Left lobe of liver (tissue), 2 donors: Measurements from ENCODE around the gene SEMG2. TPM values are rescaled to one million over a fixed set of nuclear protein-coding genes. Genes with fewer than 3 reads are reported as not detected.

ENCODE experiments used
- ATAC-seq: fragments of 200-7000 bp; cut with Tn5 transposase; one replicate; pipeline ENCODE4 v1.9.1; 2020; ENCODE audit warnings: mild to moderate bottlenecking, moderate library complexity
- DNase-seq: peaks from one replicate; pipeline ENCODE4 v3.0.0-alpha.2; 2020; ENCODE audit warnings: low spot score
- total RNA-seq: library from RNA; stranded (reverse); gene quantifications from one replicate; pipeline ENCODE4 v1.2.1, GENCODE V29; 2021
- donor health status: DM: no; HTN: no; CAD: no; lungs with moderate emphysema.
- donor health status: DM: no; HTN: yes; CAD: no.

The SEMG2 gene, protein sequence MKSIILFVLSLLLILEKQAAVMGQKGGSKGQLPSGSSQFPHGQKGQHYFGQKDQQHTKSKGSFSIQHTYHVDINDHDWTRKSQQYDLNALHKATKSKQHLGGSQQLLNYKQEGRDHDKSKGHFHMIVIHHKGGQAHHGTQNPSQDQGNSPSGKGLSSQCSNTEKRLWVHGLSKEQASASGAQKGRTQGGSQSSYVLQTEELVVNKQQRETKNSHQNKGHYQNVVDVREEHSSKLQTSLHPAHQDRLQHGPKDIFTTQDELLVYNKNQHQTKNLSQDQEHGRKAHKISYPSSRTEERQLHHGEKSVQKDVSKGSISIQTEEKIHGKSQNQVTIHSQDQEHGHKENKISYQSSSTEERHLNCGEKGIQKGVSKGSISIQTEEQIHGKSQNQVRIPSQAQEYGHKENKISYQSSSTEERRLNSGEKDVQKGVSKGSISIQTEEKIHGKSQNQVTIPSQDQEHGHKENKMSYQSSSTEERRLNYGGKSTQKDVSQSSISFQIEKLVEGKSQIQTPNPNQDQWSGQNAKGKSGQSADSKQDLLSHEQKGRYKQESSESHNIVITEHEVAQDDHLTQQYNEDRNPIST
- not detected for total RNA-seq

DNA sequence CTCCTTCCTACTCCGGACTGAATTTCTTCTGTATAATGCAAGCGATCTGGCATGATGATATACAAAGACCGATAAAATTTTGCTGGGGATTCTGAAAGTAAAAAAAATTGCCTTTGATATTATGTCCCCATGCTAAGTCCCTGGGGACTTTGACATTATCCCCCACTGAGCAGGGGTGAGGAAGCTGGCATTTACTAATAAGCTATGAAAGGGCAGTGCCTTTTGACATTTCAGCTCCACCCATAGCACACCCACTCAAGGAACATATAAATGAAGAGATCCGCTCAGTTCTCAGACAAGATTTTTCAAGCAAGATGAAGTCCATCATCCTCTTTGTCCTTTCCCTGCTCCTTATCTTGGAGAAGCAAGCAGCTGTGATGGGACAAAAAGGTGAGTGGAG is at the start of gene SEMG2:
SEMG2 (plus strand) TSS at position 298 of the 400 bp plus-strand sequence; CDS start at position 315, 17 bp downstream.
- ATAC-seq (no peak), DNase-seq (no peak)

- ATAC-seq: no peak
- no peak for DNase-seq
Observed at GRCh38 chr20:45173522-45173921, 47.7 kb upstream of the SEMG2 start.

- ATAC-seq (no peak), DNase-seq (no peak)
Observed at GRCh38 chr20:45174434-45175364, 46.5 kb upstream of the SEMG2 start, which contains the start of gene PI3. PI3 (plus strand) TSS chr20:45174902; CDS start chr20:45174923, 21 bp downstream.

- ATAC-seq (no peak), DNase-seq (no peak)
Observed at GRCh38 chr20:45176526-45177267, 44.5 kb upstream of the SEMG2 start.

DNA sequence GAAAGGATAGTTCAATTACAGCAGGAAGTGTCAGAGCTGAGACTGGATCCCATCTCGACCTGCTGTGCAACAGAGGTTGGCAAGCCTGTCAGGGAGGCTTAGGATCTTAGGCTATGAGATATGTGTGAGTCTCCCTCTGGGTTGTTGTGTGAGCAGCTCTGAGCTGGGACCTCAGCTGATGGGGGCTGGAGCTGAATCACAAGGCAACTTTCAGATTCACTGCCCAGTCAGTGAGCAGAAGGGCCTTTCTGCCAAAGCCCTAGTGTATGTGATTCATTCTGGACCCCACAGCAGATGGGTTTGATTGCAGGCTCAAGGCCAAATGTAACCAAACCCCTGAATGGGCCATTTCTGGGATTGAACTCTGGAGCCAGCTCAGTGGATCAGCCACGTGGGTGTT is 42.0 kb upstream of the SEMG2 start:
- ATAC-seq: no peak

GRCh38 chr20:45181639-45182038 is 39.5 kb upstream of the SEMG2 start:
- DNase-seq (no peak), ATAC-seq (no peak)

More for the DNA sequence above, 42.0 kb upstream of the SEMG2 start:
- DNase-seq: no peak

GRCh38 chr20:45183084-45183483 is 38.1 kb upstream of the SEMG2 start:
- DNase-seq (no peak), ATAC-seq (no peak)

DNA sequence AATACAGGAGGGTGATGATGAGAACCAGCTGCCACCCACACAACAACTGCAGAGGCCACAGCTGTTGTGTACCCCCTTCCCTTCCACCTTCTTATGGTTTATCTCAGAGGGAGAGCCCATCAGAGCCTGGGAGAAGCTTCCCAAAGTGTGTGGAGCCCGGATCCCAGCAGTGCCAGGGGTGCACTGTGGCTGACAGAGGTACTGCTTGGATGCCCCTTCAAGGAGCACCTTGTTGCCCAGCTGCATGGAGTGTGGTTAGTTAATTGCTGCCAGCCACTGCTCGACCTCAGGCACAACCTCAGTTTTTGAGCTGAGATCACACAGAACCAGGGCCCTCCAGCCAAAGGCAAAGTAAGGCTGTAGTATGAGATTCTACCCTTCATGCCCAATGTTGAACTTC is 33.5 kb upstream of the SEMG2 start:
- ATAC-seq: no peak
- DNase-seq: no peak

DNA sequence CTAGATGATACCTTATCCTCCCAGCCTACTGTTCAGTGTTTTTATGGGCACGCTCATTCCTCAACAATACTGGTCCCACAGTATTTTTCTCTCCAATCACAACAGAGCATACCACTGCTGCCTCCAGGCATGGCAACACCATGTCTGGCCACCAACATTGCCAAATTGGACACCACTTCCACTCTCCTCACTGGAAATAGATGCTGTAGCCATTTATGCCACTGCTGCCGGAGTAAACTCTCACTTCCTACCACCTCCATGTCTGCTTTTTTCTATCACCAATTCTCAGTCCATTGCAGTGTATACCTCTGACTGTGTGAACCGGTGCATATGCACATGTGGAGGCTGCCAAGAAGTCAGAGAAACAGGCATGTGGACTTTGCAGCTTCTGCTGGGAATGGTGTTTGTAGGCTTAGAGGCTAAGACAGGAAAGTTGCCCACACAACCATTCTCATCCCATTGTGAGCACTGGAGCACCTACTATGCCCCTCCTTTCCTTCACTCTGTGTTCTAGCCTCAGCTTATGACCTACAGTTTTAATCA is 32.0 kb upstream of the SEMG2 start:
- DNase-seq: no peak
- no peak for ATAC-seq

DNA sequence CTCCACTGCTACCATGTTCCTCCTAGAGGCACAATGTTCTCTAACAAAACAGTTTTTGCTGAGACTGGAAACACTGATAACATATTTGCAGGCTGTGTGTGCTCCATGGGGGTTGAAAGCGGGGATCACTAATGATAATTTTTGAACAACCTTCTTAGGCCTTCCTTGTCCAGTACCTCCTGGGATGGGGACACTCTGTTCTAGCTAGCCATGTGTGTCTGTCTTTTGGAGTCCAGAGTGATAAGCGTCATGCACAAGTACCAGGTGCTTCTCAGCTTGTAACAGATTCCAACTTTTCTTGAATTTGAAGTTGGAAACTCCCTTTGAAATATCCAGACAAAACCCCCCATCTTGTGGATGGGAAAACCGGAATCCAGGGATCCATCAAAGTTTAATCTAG is 31.3 kb upstream of the SEMG2 start:
- ATAC-seq: no peak

DNA sequence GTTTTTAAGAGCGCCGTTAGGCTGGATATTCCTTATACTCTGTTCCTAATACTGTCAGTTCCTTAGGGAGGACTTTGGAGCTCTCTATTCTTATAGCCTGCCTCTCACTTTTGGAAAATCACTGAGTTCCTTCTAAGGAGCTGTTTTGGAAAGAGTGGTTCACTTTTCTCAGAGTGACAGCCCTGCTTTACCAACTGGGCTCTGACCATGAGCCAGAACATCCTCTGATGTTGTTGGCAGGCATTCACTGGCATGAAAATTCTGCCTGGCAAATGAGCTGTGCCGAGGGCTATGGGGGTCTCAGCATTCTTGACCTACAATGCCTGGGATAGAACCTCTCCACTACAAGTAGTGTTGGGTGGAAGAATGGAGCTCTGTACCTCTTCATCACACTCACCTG is 29.2 kb upstream of the SEMG2 start:
- no peak for ATAC-seq
- no peak for DNase-seq

More for the DNA sequence above, 31.3 kb upstream of the SEMG2 start:
- no peak for DNase-seq

DNA sequence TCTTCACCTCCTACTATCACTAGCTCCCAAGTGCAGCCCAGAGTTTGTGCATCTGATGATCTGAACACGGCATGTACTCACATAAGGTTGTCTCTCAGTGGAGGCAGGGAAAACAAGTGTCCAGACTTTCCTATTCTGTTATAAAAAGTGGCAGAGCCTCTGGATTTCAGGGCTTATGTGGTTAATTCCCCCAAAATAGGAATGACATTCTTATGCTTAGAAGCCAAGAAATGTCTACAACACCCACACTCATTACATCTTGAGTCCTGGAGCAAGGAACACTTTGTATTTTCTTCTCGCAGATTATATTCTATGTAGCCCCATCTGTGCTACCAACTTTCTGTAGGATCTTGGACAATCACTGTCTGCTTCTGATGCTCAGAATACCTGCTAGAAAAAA is 27.8 kb upstream of the SEMG2 start:
- ATAC-seq: no peak
- DNase-seq: no peak

GRCh38 chr20:45206725-45207124 is 14.4 kb upstream of the SEMG2 start, which contains the start of gene SEMG1:
SEMG1 (plus strand) TSS chr20:45207033; CDS start chr20:45207054, 21 bp downstream.
- DNase-seq: no peak

GRCh38 chr20:45209924-45210323 is 11.2 kb upstream of the SEMG2 start:
- DNase-seq: no peak
- no peak for ATAC-seq

More at GRCh38 chr20:45206725-45207124, 14.4 kb upstream of the SEMG2 start, which contains the start of gene SEMG1:
- no peak for ATAC-seq

DNA sequence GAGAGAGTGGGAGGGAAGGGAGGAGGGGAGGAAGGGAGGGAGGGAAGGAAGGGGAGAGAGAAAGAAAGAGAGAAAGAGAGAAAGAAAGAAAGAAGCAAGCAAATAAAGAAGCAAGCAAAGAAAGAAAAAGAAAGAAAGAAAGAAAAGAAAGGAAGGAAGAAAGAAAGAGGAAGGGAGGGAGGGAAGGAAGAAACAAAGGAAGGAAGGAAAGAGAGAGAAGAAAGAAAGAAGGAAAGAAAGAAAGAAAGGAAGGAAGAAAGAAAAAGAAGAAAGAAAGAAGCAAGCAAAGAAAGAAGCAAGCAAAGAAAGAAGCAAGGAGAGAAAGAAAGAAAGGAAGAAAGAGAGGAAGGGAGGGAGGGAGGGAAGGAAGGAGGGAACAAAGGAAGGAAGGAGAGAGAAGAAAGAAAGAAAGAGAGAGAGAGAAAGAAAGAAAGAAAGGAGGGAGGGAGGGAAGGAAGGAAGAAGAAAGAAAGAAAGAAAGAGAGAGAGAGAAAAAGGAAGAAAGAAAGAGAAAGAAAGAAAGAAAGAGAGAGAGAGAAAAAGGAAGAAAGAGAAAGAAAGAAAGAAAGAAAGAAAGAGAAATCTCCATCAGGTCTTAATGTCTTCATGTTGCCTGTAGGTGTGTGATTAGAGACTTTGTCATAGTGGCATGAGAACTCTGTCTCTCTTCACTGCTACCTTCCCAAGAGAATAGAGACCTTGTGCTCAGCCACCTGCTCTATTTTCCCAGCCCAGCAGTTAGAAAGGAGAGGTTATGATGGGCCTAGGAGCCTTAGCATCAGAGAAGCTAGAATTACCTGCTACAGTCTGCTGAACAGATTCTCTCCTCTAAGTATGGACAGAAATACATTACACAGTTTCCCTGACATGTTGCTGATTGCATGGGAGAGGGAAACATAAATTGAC is 9.4 kb upstream of the SEMG2 start:
- ATAC-seq: no peak

GRCh38 chr20:45212836-45213235 is 8.3 kb upstream of the SEMG2 start:
- ATAC-seq (no peak), DNase-seq (no peak)

More for the DNA sequence above, 9.4 kb upstream of the SEMG2 start:
- DNase-seq: no peak

DNA sequence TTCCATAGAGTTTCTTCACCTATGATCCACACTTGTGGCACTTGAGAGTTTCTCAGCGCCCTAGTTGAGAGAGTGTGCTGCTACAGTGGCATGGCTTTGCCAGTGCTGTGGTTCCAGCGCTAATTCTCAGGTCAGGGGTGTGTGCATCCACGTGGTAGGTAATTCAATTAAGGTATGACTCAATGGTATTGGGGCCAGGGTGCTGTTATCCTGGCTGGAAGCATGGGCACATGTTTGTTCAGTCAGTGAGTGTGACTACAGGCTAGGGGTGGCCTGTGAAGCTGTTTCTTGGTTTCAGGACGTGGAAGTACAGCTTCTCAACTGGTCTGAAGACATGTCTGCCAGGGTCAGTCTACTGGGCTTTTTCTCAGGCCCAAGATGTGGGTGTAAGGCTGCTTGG is 3.0 kb upstream of the SEMG2 start:
- DNase-seq: no peak
- ATAC-seq: no peak

GRCh38 chr20:45218636-45219035 is 2.5 kb upstream of the SEMG2 start:
- ATAC-seq (no peak), DNase-seq (no peak)

DNA sequence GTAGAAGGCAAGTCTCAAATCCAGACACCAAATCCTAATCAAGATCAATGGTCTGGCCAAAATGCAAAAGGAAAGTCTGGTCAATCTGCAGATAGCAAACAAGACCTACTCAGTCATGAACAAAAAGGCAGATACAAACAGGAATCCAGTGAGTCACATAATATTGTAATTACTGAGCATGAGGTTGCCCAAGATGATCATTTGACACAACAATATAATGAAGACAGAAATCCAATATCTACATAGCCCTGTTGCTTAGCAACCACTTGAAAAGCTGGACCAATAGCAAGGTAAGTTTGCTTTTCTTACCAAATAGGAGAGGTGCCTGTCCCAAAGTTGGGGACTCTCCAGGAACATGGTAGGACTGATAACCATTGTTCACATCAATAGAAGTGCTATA is 2.0 kb downstream of the SEMG2 start:
- ATAC-seq: no peak
- DNase-seq: no peak
